Naive thymus-derived CD4-positive, alpha-beta T cell (primary cell): ENCODE measurements around the gene AHDC1. TPM values are rescaled to one million over a fixed set of nuclear protein-coding genes. Genes with fewer than 3 reads are reported as not detected.
"Not testable (repeated sequence)": the region's sequence is repeated elsewhere in the genome, so short reads cannot be mapped to it uniquely, and the experiment has no call there.

Experiments used
- ATAC-seq: fragments of 150-1000 bp; cut with Tn5 transposase; 2 replicates; pipeline ENCODE4 v1.10.0; 2021; ENCODE audit warnings: mild to moderate bottlenecking, moderate library complexity
- CTCF ChIA-PET: fragments of 350-600 bp; sonication (Branson Sonifier 250); formaldehyde crosslinking; loops from one replicate; lab custom pipeline; 2021; ENCODE audit warnings: antibody characterized with exemption; lab: Charles Lee
- POLR2A ChIA-PET: fragments of 350-600 bp; sonication (Branson Sonifier 250); formaldehyde crosslinking; loops from one replicate; lab custom pipeline; 2021; ENCODE audit warnings: antibody characterized with exemption, inconsistent platforms; lab: Charles Lee
- DNase-seq, 9 donors: peaks; one replicate each; pipeline versions ENCODE4 v3.0.0 to v3.0.0-alpha.2; 2020 to 2022; ENCODE audit warnings: mixed read lengths in 1 of 9
- H3K27ac ChIP-seq: one replicate; pipeline ENCODE4 v1.7.0; 2013; ENCODE audit warnings: mild to moderate bottlenecking, low read depth, low read length, moderate library complexity
- H3K27me3 ChIP-seq, 2 donors: one replicate each; pipeline ENCODE4 v1.7.0; 2013; ENCODE audit warnings: low read length in 2 of 2, mild to moderate bottlenecking in 2 of 2, moderate library complexity in 2 of 2; ENCODE audit not compliant: control insufficient read depth in 2 of 2, insufficient read depth in 2 of 2
- H3K36me3 ChIP-seq, 3 experiments: 1 replicate in 2 of 3; 2 replicates in 1 of 3; pipeline ENCODE4 v1.7.0; 2013; ENCODE audit warnings: low read length in 3 of 3, mild to moderate bottlenecking in 3 of 3, moderate library complexity in 1 of 3; ENCODE audit not compliant: insufficient read depth in 3 of 3, control insufficient read depth in 2 of 3
- H3K4me1 ChIP-seq, 2 donors: one replicate each; pipeline ENCODE4 v1.7.0; 2013; ENCODE audit warnings: low read length in 2 of 2, mild to moderate bottlenecking in 2 of 2, moderate library complexity in 1 of 2; ENCODE audit not compliant: control insufficient read depth in 2 of 2, insufficient read depth in 2 of 2
- H3K4me3 ChIP-seq: 2 replicates; pipeline ENCODE4 v1.7.0; 2013; ENCODE audit warnings: mild to moderate bottlenecking, low read length
- H3K9me3 ChIP-seq, 3 experiments: 1 replicate in 2 of 3; 2 replicates in 1 of 3; pipeline ENCODE4 v1.7.0; 2013; ENCODE audit warnings: low read length in 3 of 3; ENCODE audit not compliant: control insufficient read depth in 2 of 3
- H3K27ac Mint-ChIP-seq, 9 donors: one replicate each; pipeline ENCODE4 v1.8.0; 2020 to 2022; ENCODE audit warnings: mixed read lengths in 9 of 9, mild to moderate bottlenecking in 8 of 9, moderate library complexity in 5 of 9, inconsistent platforms in 2 of 9
- H3K27me3 Mint-ChIP-seq, 5 donors: one replicate each; pipeline ENCODE4 v1.8.0; 2021 to 2022; ENCODE audit warnings: mixed read lengths in 5 of 5, mild to moderate bottlenecking in 1 of 5
- H3K36me3 Mint-ChIP-seq, 5 donors: one replicate each; pipeline ENCODE4 v1.8.0; 2020 to 2022; ENCODE audit warnings: mixed read lengths in 5 of 5, mild to moderate bottlenecking in 3 of 5, inconsistent platforms in 1 of 5
- H3K4me1 Mint-ChIP-seq, 7 donors: one replicate each; pipeline ENCODE4 v1.8.0; 2020 to 2022; ENCODE audit warnings: mixed read lengths in 7 of 7, mild to moderate bottlenecking in 3 of 7, inconsistent platforms in 1 of 7
- H3K4me3 Mint-ChIP-seq, 10 donors: one replicate each; pipeline ENCODE4 v1.8.0; 2020 to 2022; ENCODE audit warnings: mild to moderate bottlenecking in 10 of 10, mixed read lengths in 10 of 10, moderate library complexity in 6 of 10, inconsistent platforms in 2 of 10
- H3K9me3 Mint-ChIP-seq, 11 donors: one replicate each; pipeline ENCODE4 v1.8.0; 2020 to 2022; ENCODE audit warnings: mixed read lengths in 11 of 11, mild to moderate bottlenecking in 4 of 11, inconsistent platforms in 1 of 11, moderate library complexity in 1 of 11
- intact Hi-C, 2 donors: fragments of 100-400 bp; cut with micrococcal nuclease; formaldehyde crosslinking; loops; one replicate each; pipeline ENCODE4 v1.15.1; 2023
- polyA plus RNA-seq, 2 donors: library from polyadenylated mRNA; unstranded; fragments of 300-500 nt; fragmentation: Illumina TruSeq; gene quantifications; one replicate each; pipeline ENCODE4 v1.2.3, GENCODE V29; 2021
- total RNA-seq, 6 experiments: library from RNA in 5 of 6; stranded (reverse) in 5 of 6; gene quantifications; 1 replicate in 5 of 6; 2 replicates in 1 of 6; pipeline ENCODE4 v1.2.3 and lab custom pipeline; 2021 to 2026

The AHDC1 gene
- total and polyA plus RNA-seq, 7 experiments from 2014 or later: 0.90 to 38.8 (median 21.3) TPM

- Mint-ChIP-seq H3K9me3 (no peaks in the 10 kb centered on the region), H3K27me3 (no peaks in the 10 kb centered on the region), H3K27ac (peak overlapping the region in 2 of 9 donors; percentile 13 to 17), H3K36me3 (no peaks in the 10 kb centered on the region), H3K4me1 (peaks cover 0 to 4% (median 0%) of the 10 kb centered on the region in 7 donors), H3K4me3 (no peak overlapping the region)
- H3K27me3 ChIP-seq: no peaks in the 10 kb centered on the region
- no peak for ATAC-seq
- H3K27ac ChIP-seq: no peak overlapping the region
- intact Hi-C loops: no loop called here
- H3K4me1 ChIP-seq: no peaks in the 10 kb centered on the region
- no peak for DNase-seq
- POLR2A ChIA-PET: no interaction called here
- H3K9me3 ChIP-seq: no peaks in the 10 kb centered on the region
- H3K4me3 ChIP-seq: no peak overlapping the region
- no peaks in the 10 kb centered on the region for H3K36me3 ChIP-seq
- CTCF ChIA-PET: no interaction called here
Observed at GRCh38 chr1:27506703-27507102, 97.2 kb downstream of the AHDC1 start.

DNA sequence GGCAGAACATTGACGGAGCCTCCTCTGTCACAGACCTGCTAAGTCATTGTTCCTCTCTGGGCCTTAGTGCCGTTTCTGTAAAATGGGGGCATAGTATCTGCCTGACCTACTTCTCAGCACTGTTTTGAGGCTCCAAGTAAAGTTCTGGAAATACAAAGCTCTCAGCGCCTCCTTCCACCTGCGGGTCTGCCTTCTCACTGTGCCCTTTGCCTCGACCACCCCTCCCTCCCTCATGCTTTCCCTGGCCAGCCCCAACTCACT is 98.6 kb downstream of the AHDC1 start:
- ATAC-seq (no peak), DNase-seq (no peak)
- ChIA-PET CTCF (no interaction called here), POLR2A (interaction anchor here (1.5 kb wide), 1 partner anchor 9 kb away, joined by 5 read pairs; no protein-coding TSS in a partner anchor)
- no peaks in the 10 kb centered on the region for H3K27me3 ChIP-seq
- H3K27ac Mint-ChIP-seq: peak overlapping the region in 1 of 9 donors; percentile 25
- H3K9me3 Mint-ChIP-seq: no peaks in the 10 kb centered on the region
- no peaks in the 10 kb centered on the region for H3K27me3 Mint-ChIP-seq
- no peak overlapping the region for H3K4me3 Mint-ChIP-seq
- intact Hi-C loops: no loop called here
- no peaks in the 10 kb centered on the region for H3K9me3 ChIP-seq
- H3K36me3 Mint-ChIP-seq: no peaks in the 10 kb centered on the region
- H3K4me1 Mint-ChIP-seq: peaks cover 0 to 4% (median 0%) of the 10 kb centered on the region in 7 donors
- no peak overlapping the region for H3K27ac ChIP-seq
- no peak overlapping the region for H3K4me3 ChIP-seq
- no peaks in the 10 kb centered on the region for H3K36me3 ChIP-seq
- H3K4me1 ChIP-seq: no peaks in the 10 kb centered on the region

- intact Hi-C loops: no loop called here
- Mint-ChIP-seq H3K27me3 (no peaks in the 10 kb centered on the region), H3K4me1 (peaks cover 0 to 4% (median 0%) of the 10 kb centered on the region in 7 donors), H3K4me3 (no peak overlapping the region), H3K9me3 (no peaks in the 10 kb centered on the region), H3K27ac (no peak overlapping the region), H3K36me3 (no peaks in the 10 kb centered on the region)
- Histone ChIP-seq H3K4me1 (no peaks in the 10 kb centered on the region), H3K9me3 (no peaks in the 10 kb centered on the region), H3K27me3 (no peaks in the 10 kb centered on the region), H3K4me3 (no peak overlapping the region), H3K27ac (no peak overlapping the region), H3K36me3 (no peaks in the 10 kb centered on the region)
- CTCF ChIA-PET: no interaction called here
- DNase-seq (no peak), ATAC-seq (no peak)
- POLR2A ChIA-PET: interaction anchor here (0.6 to 1.5 kb wide), 2 partner anchors 8 to 17 kb away, joined by 3 to 5 read pairs; no protein-coding TSS in a partner anchor
Observed at GRCh38 chr1:27504588-27505419, 99.1 kb downstream of the AHDC1 start.

DNA sequence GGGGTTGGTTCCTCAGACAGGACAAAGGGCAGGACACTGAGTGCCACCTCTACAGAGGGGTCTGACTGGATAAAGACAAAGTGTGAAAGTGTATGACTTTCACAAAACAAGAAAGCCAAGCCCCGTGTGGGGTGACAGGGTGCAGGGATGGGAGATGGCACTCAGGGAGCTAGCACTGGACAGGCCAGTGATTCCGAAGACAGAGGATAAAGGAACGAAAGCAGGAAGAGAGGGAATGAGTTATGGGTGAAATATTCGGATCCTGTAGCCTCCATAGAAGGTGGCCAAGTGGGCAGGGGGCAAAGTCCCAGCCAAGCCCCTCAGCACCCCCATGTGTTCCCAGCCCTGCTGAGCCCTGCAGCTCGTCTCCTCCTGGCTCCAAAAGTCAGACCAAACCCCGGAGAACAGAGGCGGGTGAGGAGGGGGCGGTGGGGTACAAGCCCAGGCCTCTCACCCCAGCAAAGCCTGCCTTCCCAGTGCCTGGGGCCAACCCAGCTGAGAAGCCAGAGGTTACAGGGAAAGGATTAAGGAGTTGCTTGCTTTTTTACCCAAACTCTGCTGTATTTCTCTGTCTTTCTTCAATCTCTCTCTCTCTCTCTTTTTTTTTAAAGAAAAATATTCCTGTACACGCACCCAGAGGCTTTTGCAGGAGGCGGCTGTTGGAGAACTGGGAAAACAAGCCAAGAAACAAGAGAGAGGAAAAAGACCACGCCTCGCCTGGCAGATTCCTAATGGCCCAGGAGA is 99.9 kb downstream of the AHDC1 start:
- Histone ChIP-seq H3K36me3 (no peaks in the 10 kb centered on the region), H3K4me1 (no peaks in the 10 kb centered on the region), H3K4me3 (no peak overlapping the region), H3K9me3 (no peaks in the 10 kb centered on the region), H3K27me3 (no peaks in the 10 kb centered on the region), H3K27ac (no peak overlapping the region)
- H3K36me3 Mint-ChIP-seq: no peaks in the 10 kb centered on the region
- ChIA-PET CTCF (interaction anchor here (0.6 kb wide), 1 partner anchor 88 kb away, joined by 3 read pairs; no protein-coding TSS in a partner anchor), POLR2A (no interaction called here)
- ATAC-seq: no peak
- no peak for DNase-seq
- peaks cover 0 to under 1% (median 0%) of the 10 kb centered on the region in 11 donors for H3K9me3 Mint-ChIP-seq
- peak overlapping the region in 2 of 9 donors; percentile 14 to 58 for H3K27ac Mint-ChIP-seq
- H3K4me1 Mint-ChIP-seq: peaks cover 0 to 4% (median 0%) of the 10 kb centered on the region in 7 donors
- no peak overlapping the region for H3K4me3 Mint-ChIP-seq
- intact Hi-C loops: no loop called here
- H3K27me3 Mint-ChIP-seq: peaks cover 0 to 3% (median 0%) of the 10 kb centered on the region in 5 donors

GRCh38 chr1:27503033-27503432 is 100.9 kb downstream of the AHDC1 start:
- Mint-ChIP-seq H3K9me3 (peaks cover 0 to 2% (median 0%) of the 10 kb centered on the region in 11 donors), H3K4me3 (no peak overlapping the region), H3K27ac (no peak overlapping the region), H3K4me1 (peaks cover 0 to 2% (median 0%) of the 10 kb centered on the region in 7 donors), H3K27me3 (peaks cover 0 to 6% (median 0%) of the 10 kb centered on the region in 5 donors), H3K36me3 (no peaks in the 10 kb centered on the region)
- POLR2A ChIA-PET: interaction anchor here (0.6 kb wide), 1 partner anchor 16 kb away, joined by 3 read pairs; no protein-coding TSS in a partner anchor
- Histone ChIP-seq H3K4me3 (no peak overlapping the region), H3K9me3 (no peaks in the 10 kb centered on the region), H3K4me1 (no peaks in the 10 kb centered on the region), H3K27me3 (no peaks in the 10 kb centered on the region), H3K27ac (no peak overlapping the region), H3K36me3 (no peaks in the 10 kb centered on the region)
- intact Hi-C loops: no loop called here
- CTCF ChIA-PET: no interaction called here
- no peak for ATAC-seq
- no peak for DNase-seq

DNA sequence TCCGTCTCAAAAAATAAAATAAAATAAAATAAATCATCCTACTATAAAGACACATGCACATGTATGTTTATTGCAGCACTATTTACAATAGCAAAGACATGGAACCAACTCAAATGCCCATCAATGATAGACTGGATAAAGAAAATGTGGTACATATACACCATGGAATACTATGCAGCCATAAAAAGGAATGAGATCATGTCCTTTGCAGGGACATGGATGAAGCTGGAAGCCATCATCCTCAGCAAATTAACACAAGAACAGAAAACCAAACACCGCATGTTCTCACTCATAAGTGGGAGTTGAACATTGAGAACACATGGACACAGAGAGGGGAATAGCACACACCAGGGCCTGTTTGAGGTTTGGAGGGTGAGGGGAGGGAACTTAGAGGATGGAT is 102.8 kb downstream of the AHDC1 start:
- H3K4me1 ChIP-seq, ATAC-seq, H3K9me3 Mint-ChIP-seq, H3K36me3 ChIP-seq, H3K36me3 Mint-ChIP-seq, H3K4me1 Mint-ChIP-seq, CTCF ChIA-PET, POLR2A ChIA-PET, DNase-seq, H3K27me3 ChIP-seq, H3K4me3 ChIP-seq, intact Hi-C loops, H3K27ac ChIP-seq, H3K9me3 ChIP-seq, H3K4me3 Mint-ChIP-seq: not testable (repeated sequence)
- Mint-ChIP-seq H3K27me3 (peaks cover 0 to 10% (median 0%) of the 10 kb centered on the region in 5 donors), H3K27ac (peak overlapping the region in 1 of 9 donors; percentile 5)
